GM23338 (cell line): ENCODE results near the gene PPP1R16B.

Source experiments
- CREB1 ChIP-seq: fragments of 250-450 bp; sonication (Bioruptor Pico); IDR thresholded peaks from 2 replicates; pipeline ENCODE4 v1.5.0; 2020; ENCODE audit warnings: low read depth, mild to moderate bottlenecking, moderate library complexity
- EZH2 ChIP-seq: fragments of 200-600 bp; sonication (generic); IDR thresholded peaks from one replicate; pipeline ENCODE4 v1.8.0; 2017; ENCODE audit warnings: antibody characterized with exemption, mild to moderate bottlenecking, low read depth; ENCODE audit not compliant: unreplicated experiment
- EZH2phosphoT487 ChIP-seq: fragments of 200-600 bp; sonication (generic); IDR thresholded peaks from one replicate; pipeline ENCODE4 v1.8.1; 2018; ENCODE audit warnings: antibody characterized with exemption; ENCODE audit not compliant: unreplicated experiment
- NANOG ChIP-seq: IDR thresholded peaks from 2 replicates; pipeline ENCODE4 v1.6.1; 2016; ENCODE audit warnings: antibody characterized with exemption, borderline replicate concordance
- POLR2AphosphoS5 ChIP-seq: IDR thresholded peaks from 2 replicates; pipeline ENCODE4 v1.6.1; 2016; ENCODE audit warnings: antibody characterized with exemption, low read depth
- STAT1 ChIP-seq: IDR thresholded peaks from one replicate; pipeline ENCODE4 v1.6.1; 2016; ENCODE audit warnings: antibody characterized with exemption; ENCODE audit not compliant: unreplicated experiment
- ZNF114 ChIP-seq: fragments of 250-450 bp; sonication (Bioruptor Pico); IDR thresholded peaks from 2 replicates; pipeline ENCODE4 v1.5.0; 2020; ENCODE audit warnings: mild to moderate bottlenecking, moderate library complexity
- ZNF331 ChIP-seq: fragments of 250-450 bp; sonication (Bioruptor Pico); IDR thresholded peaks from 2 replicates; pipeline ENCODE4 v1.5.0; 2020; ENCODE audit warnings: low read depth, mild to moderate bottlenecking, moderate library complexity
- TF ChIP-seq, protein P1 (sequence below), 2 experiments: fragments of 200-600 bp in 1 of 2; sonication (generic) in 1 of 2; conservative IDR thresholded peaks; 2 replicates each; pipeline versions ENCODE4 v1.5.1 to v1.6.1; 2016 to 2017; ENCODE audit warnings: antibody characterized with exemption in 2 of 2, low read depth in 2 of 2, mild to moderate bottlenecking in 2 of 2, moderate library complexity in 1 of 2
- TF ChIP-seq, protein P2 (sequence below): IDR thresholded peaks from one replicate; pipeline ENCODE4 v1.6.1; 2018; ENCODE audit warnings: antibody characterized with exemption; ENCODE audit not compliant: unreplicated experiment

DNA sequence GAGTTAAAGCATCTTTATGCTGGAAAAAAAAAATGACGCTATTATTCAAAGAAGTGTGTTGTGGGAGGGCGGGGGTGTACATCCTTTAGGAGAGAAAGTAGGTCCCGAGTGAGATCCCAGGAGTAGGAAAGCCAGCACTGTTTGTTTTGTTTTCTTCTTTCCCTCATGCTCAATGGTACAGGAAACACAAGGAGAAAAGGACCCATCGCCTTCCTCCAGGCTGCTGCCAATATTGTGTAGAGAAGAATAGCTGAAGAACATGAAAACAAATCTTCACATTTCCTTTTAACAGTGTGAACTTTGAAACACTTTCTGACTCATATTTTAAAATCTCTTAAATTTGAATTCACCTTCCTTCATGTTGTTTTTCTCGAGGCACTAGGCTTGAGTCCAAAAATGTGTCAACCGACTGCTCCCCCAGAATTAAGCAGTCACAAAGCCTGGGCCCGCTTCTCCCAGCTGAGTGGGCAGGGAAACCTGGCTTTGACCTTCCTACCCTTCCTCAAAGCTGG, 22.3 kb downstream of the PPP1R16B start:
- TF ChIP-seq, protein P1, sequence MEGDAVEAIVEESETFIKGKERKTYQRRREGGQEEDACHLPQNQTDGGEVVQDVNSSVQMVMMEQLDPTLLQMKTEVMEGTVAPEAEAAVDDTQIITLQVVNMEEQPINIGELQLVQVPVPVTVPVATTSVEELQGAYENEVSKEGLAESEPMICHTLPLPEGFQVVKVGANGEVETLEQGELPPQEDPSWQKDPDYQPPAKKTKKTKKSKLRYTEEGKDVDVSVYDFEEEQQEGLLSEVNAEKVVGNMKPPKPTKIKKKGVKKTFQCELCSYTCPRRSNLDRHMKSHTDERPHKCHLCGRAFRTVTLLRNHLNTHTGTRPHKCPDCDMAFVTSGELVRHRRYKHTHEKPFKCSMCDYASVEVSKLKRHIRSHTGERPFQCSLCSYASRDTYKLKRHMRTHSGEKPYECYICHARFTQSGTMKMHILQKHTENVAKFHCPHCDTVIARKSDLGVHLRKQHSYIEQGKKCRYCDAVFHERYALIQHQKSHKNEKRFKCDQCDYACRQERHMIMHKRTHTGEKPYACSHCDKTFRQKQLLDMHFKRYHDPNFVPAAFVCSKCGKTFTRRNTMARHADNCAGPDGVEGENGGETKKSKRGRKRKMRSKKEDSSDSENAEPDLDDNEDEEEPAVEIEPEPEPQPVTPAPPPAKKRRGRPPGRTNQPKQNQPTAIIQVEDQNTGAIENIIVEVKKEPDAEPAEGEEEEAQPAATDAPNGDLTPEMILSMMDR (conservative IDR thresholded peaks at IDR 0.05; ENCODE audit: low read depth in 2 of 2), result no peak
- TF ChIP-seq CREB1 (CRISPR knock-in tag) (no peak), EZH2 (no peak), POLR2AphosphoS5 (no peak), ZNF114 (no peak), NANOG (no peak), EZH2phosphoT487 (no peak), ZNF331 (CRISPR knock-in tag) (no peak), STAT1 (no peak)
- TF ChIP-seq, protein P2, sequence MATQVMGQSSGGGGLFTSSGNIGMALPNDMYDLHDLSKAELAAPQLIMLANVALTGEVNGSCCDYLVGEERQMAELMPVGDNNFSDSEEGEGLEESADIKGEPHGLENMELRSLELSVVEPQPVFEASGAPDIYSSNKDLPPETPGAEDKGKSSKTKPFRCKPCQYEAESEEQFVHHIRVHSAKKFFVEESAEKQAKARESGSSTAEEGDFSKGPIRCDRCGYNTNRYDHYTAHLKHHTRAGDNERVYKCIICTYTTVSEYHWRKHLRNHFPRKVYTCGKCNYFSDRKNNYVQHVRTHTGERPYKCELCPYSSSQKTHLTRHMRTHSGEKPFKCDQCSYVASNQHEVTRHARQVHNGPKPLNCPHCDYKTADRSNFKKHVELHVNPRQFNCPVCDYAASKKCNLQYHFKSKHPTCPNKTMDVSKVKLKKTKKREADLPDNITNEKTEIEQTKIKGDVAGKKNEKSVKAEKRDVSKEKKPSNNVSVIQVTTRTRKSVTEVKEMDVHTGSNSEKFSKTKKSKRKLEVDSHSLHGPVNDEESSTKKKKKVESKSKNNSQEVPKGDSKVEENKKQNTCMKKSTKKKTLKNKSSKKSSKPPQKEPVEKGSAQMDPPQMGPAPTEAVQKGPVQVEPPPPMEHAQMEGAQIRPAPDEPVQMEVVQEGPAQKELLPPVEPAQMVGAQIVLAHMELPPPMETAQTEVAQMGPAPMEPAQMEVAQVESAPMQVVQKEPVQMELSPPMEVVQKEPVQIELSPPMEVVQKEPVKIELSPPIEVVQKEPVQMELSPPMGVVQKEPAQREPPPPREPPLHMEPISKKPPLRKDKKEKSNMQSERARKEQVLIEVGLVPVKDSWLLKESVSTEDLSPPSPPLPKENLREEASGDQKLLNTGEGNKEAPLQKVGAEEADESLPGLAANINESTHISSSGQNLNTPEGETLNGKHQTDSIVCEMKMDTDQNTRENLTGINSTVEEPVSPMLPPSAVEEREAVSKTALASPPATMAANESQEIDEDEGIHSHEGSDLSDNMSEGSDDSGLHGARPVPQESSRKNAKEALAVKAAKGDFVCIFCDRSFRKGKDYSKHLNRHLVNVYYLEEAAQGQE, result no peak
